ENCODE measurements around the gene PIN1.

The PIN1 gene

GRCh38 chr19:9891609-9892373, 56.7 kb downstream of the PIN1 start:
- no peak for DNase-seq

All from activated naive CD4-positive, alpha-beta T cell (primary cell).